Subcutaneous preadipocyte (primary cell): ENCODE data around the gene PEX11B. TPM values are rescaled to one million over a fixed set of nuclear protein-coding genes. Genes with fewer than 3 reads are reported as not detected.

Experiments
- total RNA-seq: library from RNA; depleted of rRNA; stranded (reverse); fragments of >200 nt; gene quantifications from 2 replicates; pipeline ENCODE4 v1.2.3, GENCODE V29; 2012

Gene PEX11B
- 18.4 and 24.3 TPM in 2 replicates for total RNA-seq

GRCh38 chr1:145918144-145918991 lies at the start of gene PEX11B:
PEX11B (minus strand) TSS chr1:145918717; CDS start chr1:145918688, 29 bp downstream.

GRCh38 chr1:145964328-145965118 lies 46.0 kb upstream of the PEX11B start, which contains the start of the genes ANKRD34A and POLR3GL:
ANKRD34A (minus strand) TSS chr1:145964575; CDS start chr1:145961759, 2,816 bp downstream.
POLR3GL (plus strand) TSS chr1:145964690; CDS start chr1:145974866, 10,176 bp downstream.

GRCh38 chr1:145957443-145958319 lies 39.2 kb upstream of the PEX11B start, which contains the start of gene LIX1L:
LIX1L (minus strand) TSS chr1:145958017; CDS start chr1:145957927, 90 bp downstream.

GRCh38 chr1:145927063-145927886 lies 8.8 kb upstream of the PEX11B start, which contains the start of gene RBM8A:
RBM8A (minus strand) TSS chr1:145927484; CDS start chr1:145927426, 58 bp downstream.

GRCh38 chr1:145885738-145886287 lies 32.7 kb downstream of the PEX11B start, which contains the start of gene ANKRD35:
ANKRD35 (minus strand) TSS chr1:145885866; CDS start chr1:145885758, 108 bp downstream.

Other genes starting within 250 kb of the PEX11B start
- gene PDZK1, start 211.3 kb downstream of the PEX11B start, total RNA-seq: 0.39 TPM in 1 of 2 replicates, not detected in the other
- not detected in 2 replicates for gene CD160, start 199.2 kb downstream of the PEX11B start, total RNA-seq
- gene RNF115, start 94.6 kb downstream of the PEX11B start, total RNA-seq: 13.6 and 19.7 TPM in 2 replicates
- 47.9 and 51.8 TPM in 2 replicates for gene POLR3C, start 94.5 kb downstream of the PEX11B start, total RNA-seq
- gene NUDT17, start 73.1 kb downstream of the PEX11B start, total RNA-seq: 1.1 and 1.2 TPM in 2 replicates
- 19.8 and 21.3 TPM in 2 replicates for gene PIAS3, start 59.6 kb downstream of the PEX11B start, total RNA-seq
- gene ANKRD35, start 32.9 kb downstream of the PEX11B start, total RNA-seq: 2.9 and 5.3 TPM in 2 replicates
- gene ITGA10, start 8.7 kb downstream of the PEX11B start, total RNA-seq: 34.9 and 96.2 TPM in 2 replicates
- gene RBM8A, start 8.8 kb upstream of the PEX11B start, total RNA-seq: 59.4 and 71.3 TPM in 2 replicates
- 29.4 and 36.6 TPM in 2 replicates for gene LIX1L, start 39.3 kb upstream of the PEX11B start, total RNA-seq
- 1.1 and 2.0 TPM in 2 replicates for gene ANKRD34A, start 45.9 kb upstream of the PEX11B start, total RNA-seq
- 10.0 and 12.1 TPM in 2 replicates for gene POLR3GL, start 46.0 kb upstream of the PEX11B start, total RNA-seq
- gene TXNIP, start 77.9 kb upstream of the PEX11B start, total RNA-seq: 78.2 and 237 TPM in 2 replicates
- gene HJV, start 103.0 kb upstream of the PEX11B start, total RNA-seq: not detected in 2 replicates
- 1.5 and 4.3 TPM in 2 replicates for gene NBPF10, start 226.1 kb upstream of the PEX11B start, total RNA-seq